Midbrain (tissue), 1 donor: ENCODE results near the gene PLXNA4.

ENCODE experiments used
- DNase-seq: peaks from one replicate; lab custom pipeline; 2025; lab: John Stamatoyannopoulos, UW

PLXNA4 gene

GRCh38 chr7:132416395-132416794 lies 159.9 kb downstream of the PLXNA4 start:
- no peak for DNase-seq

GRCh38 chr7:132415259-132415658 lies 161.0 kb downstream of the PLXNA4 start:
- no peak for DNase-seq

GRCh38 chr7:132414857-132415256 lies 161.4 kb downstream of the PLXNA4 start:
- DNase-seq: no peak

GRCh38 chr7:132412435-132412834 lies 163.8 kb downstream of the PLXNA4 start:
- DNase-seq: no peak

- DNase-seq: no peak
These were observed 165.3 kb downstream of the PLXNA4 start for GRCh38 chr7:132410861-132411541.

- no peak for DNase-seq
These were observed 165.9 kb downstream of the PLXNA4 start for GRCh38 chr7:132410385-132410784.

GRCh38 chr7:132407764-132408163 lies 168.5 kb downstream of the PLXNA4 start:
- no peak for DNase-seq

GRCh38 chr7:132406039-132406438 lies 170.2 kb downstream of the PLXNA4 start:
- DNase-seq: no peak

GRCh38 chr7:132404261-132404660 lies 172.0 kb downstream of the PLXNA4 start:
- DNase-seq: no peak

GRCh38 chr7:132403465-132404110 lies 172.7 kb downstream of the PLXNA4 start:
- no peak for DNase-seq

- DNase-seq: peak; percentile 35
These were observed 173.5 kb downstream of the PLXNA4 start for GRCh38 chr7:132402751-132403245.

GRCh38 chr7:132402096-132402495 lies 174.2 kb downstream of the PLXNA4 start:
- no peak for DNase-seq

GRCh38 chr7:132400561-132401142 lies 175.6 kb downstream of the PLXNA4 start:
- DNase-seq: no peak

GRCh38 chr7:132399367-132399766 lies 176.9 kb downstream of the PLXNA4 start:
- DNase-seq: no peak

GRCh38 chr7:132398253-132398925 lies 177.9 kb downstream of the PLXNA4 start:
- DNase-seq: no peak

GRCh38 chr7:132397070-132397469 lies 179.2 kb downstream of the PLXNA4 start:
- no peak for DNase-seq

GRCh38 chr7:132395361-132395760 lies 180.9 kb downstream of the PLXNA4 start:
- DNase-seq: no peak

- no peak for DNase-seq
These were observed 181.7 kb downstream of the PLXNA4 start for GRCh38 chr7:132394283-132395198.

- DNase-seq: peak; percentile 30
These were observed 182.4 kb downstream of the PLXNA4 start for GRCh38 chr7:132393789-132394261.

- no peak for DNase-seq
These were observed 183.6 kb downstream of the PLXNA4 start for GRCh38 chr7:132392713-132393112.

GRCh38 chr7:132390705-132391104 lies 185.6 kb downstream of the PLXNA4 start:
- DNase-seq: no peak
